Activated naive CD4-positive, alpha-beta T cell treated with anti-CD3 and anti-CD28 coated beads, Interleukin-2, amount 50 U/mL, for 16 hours (primary cell): Measurements from ENCODE around the gene DCC.

ENCODE experiments used
- DNase-seq: peaks from one replicate; pipeline ENCODE4 v3.0.0-alpha.2; 2020

The DCC gene

DNA sequence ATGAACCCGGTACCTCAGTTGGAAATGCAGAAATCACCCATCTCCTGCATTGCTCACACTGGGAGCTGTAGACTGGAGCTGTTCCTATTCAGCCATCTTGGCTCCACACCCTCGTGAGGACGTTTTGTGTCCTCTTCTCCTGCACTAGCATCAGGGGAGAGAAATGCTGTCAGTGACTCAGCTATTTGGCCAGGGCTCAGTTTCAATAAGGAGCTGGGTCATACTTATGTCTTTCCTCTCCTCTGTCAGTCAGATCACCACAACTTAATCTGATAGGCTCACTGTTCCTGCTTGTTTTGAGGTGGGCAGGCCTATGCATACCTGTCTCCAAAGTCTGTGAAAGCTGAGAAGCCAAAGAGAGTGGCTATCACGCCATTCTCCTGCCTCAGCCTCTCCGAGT is 921.2 kb downstream of the DCC start:
- no peak for DNase-seq

DNA sequence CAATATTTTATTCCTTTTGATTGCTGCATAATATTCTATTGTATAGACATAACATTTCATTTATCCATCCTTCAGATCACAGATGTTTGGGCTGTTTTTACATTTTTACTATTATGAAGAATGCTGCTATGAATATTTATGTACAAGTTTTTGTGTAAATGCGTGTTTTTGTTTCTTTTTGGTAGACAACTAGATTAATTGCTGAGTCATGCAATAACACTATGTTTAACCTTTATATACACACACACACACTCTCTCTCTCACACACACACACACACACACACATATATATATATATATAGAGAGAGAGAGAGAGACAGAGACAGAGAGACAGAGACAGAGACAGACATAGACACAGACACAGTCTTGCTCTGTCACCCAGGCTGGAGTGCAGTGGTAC is 926.9 kb downstream of the DCC start:
- no peak for DNase-seq

DNA sequence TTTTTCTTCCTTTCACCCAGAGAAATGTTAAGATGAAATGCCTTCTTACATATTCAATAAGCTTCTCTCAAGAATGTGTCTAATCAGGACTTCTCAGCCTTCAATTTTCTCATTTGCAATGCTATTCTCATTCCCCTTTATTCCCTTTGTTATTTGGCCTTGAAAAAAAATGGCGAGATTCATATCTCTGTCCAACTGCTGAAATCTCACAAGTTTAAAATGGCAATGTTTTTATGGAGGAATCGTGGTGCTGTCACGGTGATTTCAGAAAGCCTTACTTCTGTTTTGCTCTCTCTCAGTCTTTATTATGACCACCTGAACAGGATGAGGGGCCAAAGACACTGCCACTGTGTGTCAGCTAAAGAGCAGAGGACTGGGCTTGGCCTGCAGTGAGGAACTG is 928.5 kb downstream of the DCC start:
- DNase-seq = no peak

DNA sequence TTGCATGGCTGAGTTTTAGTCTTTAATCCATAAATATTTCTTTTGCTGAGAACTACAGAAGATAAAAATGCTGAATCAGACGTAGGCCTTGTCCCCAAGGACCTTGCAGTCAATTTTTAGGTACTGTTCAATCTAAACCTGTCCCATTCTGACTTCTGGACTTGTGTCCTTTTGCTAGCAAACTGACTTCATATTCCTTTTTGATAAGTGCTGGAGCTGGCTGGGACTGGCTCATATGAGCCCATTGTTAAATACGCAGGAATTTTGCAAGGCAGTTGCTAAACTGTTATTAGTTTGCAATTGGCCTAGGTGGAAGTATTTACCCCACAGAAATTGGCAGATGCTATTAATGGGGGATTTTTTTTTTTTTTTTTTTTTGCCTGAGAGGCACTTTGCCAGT is 941.4 kb downstream of the DCC start:
- DNase-seq = no peak

DNA sequence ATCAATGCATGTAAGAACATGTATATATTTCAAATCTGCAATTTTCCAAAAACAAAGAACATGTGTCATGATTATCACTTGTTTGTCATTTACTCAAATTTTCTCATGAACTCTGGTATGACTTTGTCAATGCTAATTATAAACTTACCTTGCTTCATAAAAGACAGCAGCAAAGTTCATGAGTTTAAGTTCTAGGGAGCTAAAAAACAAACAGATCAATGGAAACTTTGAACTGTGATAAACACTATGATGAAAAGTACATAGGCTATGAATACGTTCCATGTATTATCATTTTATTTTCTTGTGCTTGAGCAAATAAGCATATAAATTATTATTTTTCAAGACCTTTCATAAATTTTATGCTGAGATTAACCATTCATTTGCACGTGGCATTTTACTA is 943.7 kb downstream of the DCC start:
- no peak for DNase-seq

DNA sequence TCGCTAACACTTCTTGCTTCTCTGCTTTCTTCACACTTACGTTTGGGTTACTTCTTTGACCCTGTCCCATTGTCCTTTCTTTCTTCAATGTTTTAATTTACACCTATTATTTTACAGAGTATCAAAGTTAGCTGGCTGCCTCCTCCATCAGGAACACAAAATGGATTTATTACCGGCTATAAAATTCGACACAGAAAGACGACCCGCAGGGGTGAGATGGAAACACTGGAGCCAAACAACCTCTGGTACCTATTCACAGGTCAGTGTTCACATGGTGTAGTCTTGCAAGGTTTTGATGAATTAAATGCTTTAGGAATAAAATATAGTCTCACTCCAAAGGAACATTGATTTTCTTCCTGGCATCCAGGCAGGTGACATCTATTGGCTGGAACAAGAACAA is 965.5 kb downstream of the DCC start:
- DNase-seq = no peak

DNA sequence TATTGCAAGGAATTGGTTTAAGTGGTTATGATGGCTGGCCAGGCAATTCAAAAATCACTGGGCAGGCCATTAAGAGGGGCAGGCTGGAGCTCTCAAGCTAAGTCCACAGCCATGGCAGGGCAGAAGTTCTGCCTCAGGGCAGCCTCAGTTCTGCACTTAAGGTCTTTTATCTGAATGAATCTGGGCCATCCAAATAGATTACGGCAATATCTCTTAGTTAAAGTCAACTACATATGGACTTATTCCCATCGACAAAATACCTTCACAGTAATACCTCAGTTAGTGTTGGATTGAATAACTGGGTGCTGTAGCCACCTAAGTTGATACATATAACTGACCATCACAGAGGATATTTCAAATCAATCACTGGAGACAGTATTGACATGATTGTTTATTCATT is 979.6 kb downstream of the DCC start:
- DNase-seq = no peak

DNA sequence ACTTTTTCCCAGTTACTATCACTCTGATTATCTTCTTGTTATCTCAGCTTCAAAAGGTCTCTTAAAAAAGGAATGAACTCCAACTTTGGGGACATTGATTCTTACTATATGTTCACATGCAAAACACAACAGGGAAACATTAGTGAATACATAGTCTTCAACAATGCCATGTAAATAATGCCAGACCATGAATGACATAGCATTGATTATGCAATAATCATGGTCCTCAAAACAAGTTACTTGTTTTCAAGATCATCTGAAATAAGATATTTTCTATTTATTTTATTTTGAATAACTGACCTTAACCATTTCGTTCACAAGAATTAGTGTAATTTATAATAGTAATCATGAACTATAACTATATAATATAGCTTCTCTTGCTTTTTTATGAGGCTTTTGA is 982.2 kb downstream of the DCC start:
- no peak for DNase-seq

DNA sequence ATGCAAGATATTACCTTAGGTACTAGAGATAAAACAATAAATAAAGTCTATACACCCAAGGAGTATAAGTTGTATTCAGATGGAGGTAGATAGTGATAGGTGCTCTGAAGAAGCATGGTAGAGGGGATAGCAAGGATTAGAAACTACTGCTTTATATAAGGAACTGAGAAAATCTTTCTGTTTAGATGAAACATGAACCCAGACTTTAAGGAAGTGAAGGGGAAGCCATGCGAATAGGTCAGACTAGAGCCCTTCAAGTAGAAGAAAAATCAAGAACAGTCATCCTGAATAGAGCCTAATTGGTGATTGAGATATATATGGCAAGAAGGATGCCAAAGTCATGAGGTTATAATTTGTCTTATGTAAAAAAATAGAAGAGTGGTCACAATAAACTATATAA is 984.4 kb downstream of the DCC start:
- no peak for DNase-seq

DNA sequence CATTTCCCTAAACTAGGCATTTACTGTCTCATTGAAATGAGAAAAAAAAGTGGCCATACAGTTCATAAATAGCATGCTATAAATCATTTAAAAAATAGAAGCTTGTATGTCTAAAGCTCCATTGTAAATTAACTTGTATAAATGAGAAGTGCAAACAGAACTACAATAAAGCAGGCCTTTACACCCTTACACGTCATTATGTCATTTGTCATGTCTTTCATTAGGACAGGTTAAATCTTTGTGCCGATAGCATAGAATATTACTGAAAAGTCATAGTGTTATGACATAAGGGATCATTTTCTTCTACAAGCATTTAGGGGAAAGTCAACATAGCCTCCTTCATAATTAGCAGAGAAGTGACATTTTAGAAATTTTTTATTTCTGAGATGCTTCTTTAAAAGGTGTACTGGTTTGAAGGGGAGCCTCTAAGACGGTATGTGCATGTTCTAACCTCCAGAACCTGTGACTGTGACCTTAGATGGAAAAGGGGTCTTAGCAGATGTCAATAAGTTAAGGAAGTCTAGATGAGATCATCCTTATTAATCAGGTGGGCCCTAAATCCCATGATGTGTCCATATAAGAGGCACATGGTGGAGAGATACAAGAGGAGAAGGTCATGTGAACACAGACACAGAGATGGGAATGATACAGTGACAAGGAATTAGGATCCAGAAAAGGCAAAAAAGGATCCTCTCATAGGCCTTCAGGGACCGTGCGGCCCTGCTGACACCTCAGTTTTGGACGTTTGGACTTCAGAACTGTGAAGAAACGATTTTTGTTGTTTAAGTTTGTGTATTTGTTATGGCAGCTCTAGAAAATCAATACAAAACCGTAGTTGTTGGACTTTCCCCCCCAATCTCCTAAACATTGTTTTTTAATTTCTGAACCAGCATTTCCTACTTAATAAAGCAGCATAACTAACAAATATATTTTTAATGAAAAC is 1020.8 kb downstream of the DCC start:
- DNase-seq = no peak

DNA sequence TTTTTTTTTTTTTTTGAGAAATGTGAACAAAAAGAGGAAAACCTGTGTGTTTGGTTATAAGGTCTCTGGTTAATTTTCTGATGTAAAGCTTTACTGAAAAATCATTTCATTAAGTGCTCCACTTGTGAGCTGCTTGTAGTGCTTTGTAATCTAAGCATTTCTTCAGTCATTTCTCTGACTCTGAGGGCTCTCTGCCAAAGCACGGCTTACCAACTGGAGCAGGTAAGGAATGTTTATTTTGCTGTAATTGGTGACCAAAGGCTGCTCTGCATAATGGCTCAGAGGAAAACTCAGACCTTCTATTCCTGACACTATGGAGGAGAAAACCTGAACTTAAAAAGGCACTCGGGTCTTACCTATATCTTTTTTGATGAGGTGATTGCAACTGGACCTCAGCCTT is 1035.6 kb downstream of the DCC start:
- no peak for DNase-seq

DNA sequence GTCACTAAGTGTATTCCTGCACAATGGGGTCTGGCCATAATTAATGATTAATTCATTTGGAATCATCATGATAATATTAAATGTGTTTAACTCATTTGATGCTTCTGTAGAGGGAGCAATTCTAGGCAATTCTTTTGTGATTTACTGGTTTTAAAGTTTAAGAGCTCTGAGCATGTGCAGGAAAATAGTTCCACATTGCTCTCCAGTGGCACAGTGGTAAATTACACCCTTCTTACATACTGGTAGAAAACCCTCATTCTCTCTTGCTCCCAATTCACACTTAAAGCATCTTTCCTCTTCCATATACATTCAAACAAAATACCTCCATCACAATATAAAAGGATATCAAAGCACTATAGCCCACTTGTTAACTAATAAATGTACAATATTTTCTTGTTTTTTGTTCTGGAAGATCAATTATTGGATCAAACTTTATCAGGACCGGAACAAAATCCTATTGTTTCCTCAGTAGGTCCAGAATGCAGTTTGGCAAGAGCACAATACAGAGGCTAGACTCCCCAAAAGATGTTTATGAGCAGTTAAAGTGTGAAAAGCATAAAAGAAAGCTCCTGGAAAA is 1040.2 kb downstream of the DCC start:
- DNase-seq = no peak

DNA sequence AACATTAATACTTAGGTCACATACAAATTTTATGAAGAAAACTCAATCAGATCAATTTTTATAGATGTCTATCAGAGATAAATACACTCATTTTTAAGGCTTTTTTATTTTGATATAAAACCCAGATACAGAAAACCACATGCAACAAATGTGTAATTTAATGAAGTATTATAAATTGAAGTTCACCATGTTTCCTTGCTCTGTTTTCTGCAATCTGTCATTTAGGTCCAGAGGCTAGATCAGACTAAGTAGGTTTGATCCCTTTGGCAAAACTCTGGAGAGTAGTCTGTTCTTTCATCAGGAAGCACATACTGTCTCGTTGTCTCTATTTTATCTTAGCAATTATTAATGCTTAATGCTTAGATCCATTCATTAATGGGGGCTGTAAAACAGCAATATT is 1042.9 kb downstream of the DCC start:
- no peak for DNase-seq

DNA sequence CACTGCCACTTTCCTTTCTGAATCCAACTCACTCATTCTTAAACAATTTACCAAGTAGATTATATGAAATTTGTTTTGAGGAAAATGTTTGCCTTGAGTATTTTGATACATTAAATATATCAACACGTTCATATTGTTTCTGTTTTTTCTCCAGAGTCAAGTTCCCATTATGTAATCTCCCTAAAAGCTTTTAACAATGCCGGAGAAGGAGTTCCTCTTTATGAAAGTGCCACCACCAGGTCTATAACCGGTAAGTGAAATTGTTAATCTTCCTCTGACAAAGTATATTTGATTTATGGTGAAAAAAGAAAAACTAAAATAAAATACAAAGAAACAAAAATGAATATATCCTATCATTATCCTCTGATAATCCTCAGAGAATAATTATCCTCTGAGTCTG is 1045.9 kb downstream of the DCC start:
- DNase-seq = no peak

DNA sequence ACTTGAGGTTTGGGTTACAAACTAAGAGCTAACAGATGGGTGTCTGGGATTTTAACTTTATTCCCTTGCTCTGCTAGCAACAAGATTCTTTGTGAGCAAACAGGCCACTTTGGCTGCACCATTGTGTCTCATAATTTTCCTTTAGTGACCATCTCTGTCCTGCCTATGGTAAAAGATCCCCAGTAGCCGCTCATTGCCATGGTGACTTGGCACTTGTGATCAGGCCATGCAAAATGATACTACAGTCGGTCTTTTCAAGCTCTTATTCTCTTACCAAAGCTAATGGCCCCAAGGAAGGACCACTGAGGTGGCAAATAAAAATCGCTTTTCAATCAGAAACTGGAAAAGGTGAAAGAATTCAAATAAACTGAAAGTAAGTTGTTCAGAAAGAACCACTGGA is 1047.6 kb downstream of the DCC start:
- DNase-seq = no peak

DNA sequence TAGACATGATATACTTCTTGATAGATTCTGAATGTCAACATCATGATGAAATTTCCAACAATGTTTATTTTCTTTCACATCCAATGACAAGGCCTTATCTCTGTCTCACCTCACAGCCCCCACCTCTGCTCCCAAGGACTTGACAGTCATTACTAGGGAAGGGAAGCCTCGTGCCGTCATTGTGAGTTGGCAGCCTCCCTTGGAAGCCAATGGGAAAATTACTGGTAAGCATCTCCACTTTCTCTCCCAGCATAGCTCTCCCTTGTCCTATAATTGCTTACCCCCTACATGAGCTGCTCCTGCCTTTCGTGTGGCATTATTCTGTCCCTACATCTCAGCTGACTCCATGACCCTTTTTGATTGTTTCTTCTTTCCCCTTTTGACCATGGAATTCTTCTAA is 1062.7 kb downstream of the DCC start:
- no peak for DNase-seq

DNA sequence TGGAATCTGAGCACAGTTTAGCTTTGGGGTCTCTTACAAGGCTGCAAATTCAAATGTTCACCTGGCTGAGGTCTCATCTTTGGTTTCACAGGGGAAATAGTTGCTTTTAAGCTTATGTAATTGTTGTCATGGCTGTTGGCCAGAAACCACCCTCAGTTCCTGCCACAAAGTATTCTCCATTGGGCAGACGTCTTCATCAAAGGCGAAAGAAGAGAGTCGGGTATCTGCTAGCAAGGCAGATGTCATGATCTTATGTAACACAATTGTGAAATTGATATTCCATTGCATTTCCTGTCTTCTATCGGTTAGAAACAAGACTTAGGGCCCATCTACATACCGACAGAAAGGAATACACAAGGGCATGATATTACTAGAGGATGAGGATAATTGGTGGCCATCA is 1068.3 kb downstream of the DCC start:
- no peak for DNase-seq

DNA sequence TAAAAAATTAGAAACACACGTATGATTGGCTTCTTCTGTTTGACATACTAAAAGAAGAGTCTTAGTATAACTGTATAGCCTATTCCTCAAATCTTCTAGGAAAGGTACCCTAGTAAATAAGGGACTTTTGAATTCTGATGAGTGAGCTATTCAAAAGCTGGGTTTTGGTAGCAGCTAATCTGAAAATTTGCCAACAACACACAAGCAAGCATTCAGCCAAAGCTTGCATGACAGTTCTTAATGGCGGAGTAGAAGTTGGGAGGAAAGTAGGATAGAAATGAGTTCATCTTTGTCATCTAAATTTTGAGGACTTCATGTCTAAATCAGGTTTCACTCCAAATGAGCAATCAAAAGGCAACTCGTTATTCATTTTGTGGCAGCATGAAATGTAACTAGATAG is 1071.5 kb downstream of the DCC start:
- no peak for DNase-seq

DNA sequence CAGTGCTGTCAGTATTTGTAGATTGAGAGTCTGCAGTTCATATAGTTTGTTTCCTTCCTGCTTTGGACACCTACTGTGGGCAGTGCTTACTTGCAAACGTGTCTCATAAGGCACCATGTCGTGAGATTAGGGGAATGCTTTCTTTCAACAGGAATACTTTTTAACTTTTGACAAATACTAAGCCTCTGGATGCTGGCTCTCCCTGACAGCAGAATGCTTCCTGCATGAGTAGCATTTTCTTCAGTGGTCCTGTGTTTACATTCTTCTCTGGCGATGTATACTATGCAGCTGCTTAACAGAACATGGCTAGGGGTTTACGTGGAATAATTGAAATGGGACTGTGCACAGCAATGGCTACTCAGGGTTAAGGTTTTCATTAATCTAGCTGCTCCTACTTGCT is 1077.0 kb downstream of the DCC start:
- no peak for DNase-seq

DNA sequence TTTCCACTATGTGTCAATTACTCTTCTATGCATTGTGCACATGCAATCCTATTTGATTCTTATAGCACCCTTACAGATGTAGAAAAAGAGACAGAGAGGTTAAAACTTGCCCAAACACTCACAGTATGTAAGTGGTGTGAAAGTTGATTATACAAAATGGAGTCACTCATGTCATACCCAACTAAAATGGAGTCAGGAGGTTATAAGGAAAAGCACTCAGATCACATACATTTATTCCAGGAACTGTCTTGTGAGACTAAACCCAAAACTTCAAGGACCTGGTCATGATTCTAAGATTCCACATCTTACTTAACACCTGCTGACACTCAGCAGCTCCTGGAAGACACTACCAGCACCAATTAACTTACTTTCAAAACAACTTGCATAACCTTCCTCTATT is 1081.9 kb downstream of the DCC start:
- DNase-seq = no peak

DNA sequence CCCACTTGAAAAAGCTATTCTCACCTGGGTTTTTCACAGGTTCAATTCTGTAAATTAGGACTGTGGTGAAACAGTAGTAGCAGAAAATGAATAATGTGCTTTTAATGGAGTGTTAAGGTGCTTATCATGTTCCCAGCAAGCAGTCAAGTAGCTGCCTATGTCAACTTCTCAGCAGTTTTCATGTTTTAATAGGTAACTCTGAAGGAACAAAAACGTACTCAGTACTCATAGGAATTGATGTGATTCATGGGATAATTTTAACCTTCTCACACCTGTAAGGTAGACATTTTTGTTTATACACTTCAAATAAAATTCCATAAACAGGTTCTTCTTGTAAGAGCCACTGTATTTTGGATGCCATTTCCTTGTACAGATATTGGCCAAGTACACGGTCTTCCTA is 1082.9 kb downstream of the DCC start:
- DNase-seq = no peak

DNA sequence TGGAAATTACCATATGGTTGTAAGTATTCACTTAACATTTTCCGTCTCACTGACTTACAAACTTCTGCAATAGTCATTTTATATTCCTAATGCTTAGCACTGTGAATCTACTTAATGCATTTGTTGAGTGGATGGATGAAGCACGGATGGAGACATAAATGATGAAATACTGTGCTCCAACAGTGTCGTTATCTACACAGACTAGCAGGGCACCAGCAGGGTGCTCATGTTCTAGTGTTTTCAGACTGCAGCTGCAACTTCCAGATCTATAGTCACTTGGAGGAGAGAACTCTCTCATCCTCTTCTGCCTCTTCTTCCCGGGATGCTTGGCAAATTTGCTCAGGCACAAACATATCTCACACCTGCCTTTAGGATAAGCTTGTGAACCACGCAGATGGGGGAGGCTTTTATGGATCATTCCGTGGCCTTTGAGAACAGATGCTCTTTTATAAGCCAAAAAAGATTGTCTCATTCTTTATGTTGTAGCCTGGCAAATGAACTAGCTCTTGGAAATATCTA is 1086.7 kb downstream of the DCC start:
- DNase-seq = no peak

DNA sequence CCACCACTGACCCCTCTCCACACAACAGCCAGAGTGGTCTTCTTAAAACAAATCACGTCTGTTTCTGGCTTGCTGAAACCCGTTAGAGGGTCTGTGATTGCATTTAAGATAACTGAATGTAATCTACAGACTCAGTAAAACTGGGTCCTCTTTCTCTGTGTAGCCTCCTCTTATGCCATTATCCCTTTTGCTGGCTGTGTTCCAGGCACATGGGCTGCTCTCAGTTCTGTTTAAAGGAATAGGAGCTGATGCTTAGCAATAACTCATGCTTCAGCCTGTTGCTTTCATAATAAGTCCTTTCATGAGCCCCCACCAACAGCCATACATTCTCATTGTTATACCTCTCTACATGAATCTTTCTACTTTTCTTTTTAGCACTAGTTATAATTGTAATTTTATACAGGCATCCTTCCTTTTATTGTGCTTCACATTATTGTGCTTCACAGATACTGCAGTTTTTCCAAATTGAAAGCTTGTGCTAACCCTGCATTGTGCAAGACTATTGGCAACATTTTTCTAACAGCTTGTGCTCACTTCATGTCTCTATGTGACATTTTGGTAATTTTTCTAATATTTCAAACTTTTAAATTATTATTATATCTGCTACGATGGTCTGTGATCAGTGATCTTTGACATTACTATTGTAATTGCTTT is 1101.9 kb downstream of the DCC start:
- no peak for DNase-seq

DNA sequence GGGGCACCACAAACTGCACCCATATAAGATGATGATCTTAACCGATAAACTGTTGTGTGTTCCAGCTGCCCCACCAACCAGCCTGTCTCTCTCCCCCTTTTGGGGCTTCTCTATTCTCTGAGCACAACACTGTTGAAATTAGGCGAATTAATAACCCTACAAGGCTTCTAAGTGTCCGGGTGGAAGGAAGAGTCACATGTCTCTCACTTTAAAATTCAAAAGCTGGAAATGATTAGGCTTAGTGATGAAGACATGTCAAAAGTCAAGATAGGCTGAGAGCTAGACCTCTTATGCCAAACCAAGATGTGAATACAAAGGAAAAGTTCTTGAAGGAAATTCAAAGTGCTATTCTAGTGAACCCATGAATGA is 1102.4 kb downstream of the DCC start:
- DNase-seq = no peak
